Stimulated activated CD8-positive, alpha-beta memory T cell treated with anti-CD3 and anti-CD28 coated beads, Interleukin-15, amount 100 ng/mL, for 48 hours (primary cell): ENCODE results near the gene AFMID.
A peak's percentile ranks its signal among the peaks of the same experiment; 100 is the strongest.
"Not testable (repeated sequence)": the region's sequence is repeated elsewhere in the genome, so short reads cannot be mapped to it uniquely, and the experiment has no call there.

Experiments used
- DNase-seq, 2 donors: peaks; one replicate each; pipeline ENCODE4 v3.0.0-alpha.2; 2020; ENCODE audit warnings: low read depth in 2 of 2

The AFMID gene

DNA sequence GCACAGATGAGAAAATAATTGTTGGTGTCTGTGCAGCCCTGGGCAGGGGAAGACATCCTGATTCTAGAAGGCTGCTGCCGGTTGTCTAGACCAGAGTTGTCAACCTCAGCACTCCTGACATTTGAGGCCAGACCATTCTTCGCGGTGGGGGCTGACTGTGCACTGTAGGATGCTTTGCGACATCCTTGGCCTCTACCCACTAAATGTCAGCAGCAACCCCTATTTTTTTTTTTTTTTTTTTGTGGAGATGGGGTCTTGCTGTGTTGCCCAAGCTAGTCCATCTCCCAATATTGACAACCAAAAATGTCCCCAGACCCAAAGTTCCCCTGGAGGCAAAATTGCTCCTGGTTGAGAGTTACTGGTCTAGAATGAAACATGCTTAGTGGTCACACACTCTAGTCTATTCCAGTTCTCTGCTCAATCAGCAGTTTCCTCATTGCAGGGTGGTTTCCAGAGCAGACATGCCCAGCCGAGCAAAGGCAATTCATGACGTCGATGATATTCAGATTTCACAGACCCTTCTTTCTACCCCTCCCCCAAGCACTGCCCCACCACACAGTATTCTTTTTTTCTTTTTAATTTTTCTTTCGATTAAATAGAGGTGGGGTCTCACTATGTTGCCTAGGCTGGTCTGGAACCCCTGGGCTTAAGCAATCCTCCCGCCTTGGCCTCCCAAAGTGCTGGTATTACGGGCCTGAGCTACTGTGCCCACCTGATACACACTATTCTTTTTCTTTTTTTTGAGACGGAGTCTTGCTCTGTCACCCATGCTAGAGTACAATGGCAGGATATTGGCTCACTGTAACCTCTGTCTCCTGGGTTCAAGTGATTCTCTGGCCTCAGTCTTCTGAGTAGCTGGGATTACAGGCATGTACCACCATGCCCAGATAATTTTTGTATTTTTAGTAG is 32.0 kb upstream of the AFMID start:
- DNase-seq, result no peak

DNA sequence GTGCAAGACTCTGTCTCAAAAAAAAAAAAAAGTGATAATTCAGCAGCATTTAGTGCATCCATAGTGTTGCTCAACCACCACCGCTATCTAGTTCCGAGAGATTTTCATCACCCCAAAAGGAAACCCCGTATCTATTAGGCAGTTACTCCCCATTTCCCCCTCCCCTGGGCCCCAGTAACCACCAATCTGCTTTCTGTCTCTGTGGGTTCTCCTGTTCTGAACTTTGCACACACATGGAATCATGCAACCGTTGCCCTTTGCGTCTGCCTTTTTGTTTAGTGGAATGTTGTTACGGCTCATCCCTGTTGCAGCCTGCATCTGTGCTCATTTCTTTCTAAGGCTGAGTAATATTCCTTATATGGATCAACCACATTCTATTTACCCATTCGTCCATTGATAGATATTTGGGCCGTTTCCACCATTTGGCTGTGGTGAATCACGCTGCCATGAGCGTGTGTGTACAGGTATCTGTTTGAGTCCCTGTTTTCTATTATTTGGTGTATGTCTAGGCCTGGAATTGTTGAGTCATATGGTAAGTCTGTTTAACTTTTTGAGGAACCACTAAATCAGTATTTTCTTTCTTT is 27.5 kb upstream of the AFMID start:
- no peak for DNase-seq

DNA sequence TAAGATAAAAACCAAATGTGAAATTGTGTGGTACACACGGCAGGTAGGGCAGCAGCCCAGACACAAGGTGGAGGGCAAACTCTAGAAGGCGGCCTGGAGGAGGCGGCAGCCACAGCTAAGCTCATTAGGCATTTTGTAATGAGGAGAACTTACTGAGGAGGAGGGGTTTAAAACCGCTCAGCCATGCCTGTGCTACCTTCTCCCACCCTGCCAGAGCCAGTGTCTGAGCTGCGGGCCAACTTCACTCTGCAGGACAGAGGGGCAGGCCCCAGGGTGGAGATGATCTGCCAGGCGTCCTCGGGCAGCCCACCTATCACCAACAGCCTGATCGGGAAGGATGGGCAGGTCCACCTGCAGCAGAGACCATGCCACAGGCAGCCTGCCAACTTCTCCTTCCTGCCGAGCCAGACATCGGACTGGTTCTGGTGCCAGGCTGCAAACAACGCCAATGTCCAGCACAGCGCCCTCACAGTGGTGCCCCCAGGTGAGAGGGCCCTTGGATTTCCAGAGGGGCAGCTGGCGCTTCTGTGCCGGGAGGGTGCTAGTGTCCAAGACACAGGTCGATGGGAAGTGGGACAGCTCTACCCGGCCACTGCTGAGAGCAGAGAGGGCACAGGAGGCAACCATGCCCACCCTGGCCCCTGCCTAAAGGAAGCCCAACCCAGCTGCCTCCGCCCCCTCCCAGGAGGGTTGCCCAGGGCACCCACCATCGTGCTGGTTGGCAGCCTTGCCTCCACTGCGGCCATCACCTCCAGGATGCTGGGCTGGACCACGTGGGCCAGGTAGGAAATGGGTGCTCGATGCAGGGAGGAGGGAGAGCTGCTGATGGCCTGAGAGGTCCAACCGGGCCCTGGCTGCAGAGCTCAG is 23.0 kb upstream of the AFMID start:
- DNase-seq, result no peak

DNA sequence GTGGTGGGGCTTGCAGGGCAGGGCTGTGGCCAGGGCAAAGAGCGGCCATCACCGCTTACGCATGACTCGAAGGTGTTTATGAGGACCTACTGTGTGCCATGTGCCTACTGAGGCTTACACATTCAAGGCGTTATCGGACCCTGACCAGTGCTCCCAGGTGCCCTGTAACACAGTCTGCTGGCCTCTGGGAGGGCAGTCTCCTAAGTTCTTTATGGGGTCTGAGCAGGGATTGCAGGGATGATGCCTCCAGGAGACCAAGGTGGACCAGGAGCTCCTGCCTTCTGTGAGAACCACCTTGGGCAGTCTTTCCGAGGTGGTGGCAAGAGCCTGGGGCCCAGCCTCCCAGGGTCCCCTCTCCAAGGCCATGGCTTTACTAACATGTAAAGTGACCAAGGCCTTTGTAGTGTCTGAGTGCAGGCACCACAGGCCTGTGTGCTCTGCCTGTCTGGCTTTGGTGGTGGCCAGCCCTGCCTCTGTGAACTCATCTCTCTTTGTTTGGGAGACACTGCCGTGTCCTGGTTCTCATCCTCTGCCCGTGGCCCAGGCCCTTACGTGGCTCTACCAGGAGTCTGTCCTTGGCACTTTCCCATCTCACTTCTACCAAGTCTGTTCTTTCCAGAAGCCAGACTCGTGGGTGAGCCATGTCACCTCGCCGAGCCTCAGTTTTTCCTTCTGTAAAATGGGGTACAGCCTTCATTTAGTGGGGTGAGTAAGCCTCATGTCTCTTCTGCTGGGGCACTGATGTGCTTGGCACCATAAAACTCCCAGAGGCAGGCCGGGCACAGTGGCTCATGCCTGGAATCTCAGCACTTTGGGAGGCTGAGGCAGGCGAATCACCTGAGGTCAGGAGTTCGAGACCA is 22.2 kb upstream of the AFMID start:
- no peak for DNase-seq

DNA sequence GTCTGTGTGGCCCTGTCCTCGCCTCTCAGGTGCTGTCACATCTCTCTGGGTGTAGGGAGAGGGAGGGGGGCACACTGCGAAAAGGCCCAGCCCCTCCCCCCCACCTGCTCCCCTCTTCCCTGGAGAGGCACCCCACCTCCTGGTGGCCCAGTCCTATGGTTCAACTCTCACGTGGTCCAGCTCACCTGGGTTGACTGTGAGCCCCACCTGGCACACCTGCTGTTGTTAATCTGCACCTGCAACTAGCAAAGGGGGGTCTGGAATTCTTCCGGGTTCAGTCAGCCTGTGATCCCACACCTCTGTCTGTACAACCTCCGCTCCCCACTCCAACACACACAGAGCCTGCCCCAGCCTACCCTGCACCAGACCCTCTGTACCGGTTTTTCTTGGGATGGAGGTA is 20.7 kb upstream of the AFMID start:
- DNase-seq, result no peak

DNA sequence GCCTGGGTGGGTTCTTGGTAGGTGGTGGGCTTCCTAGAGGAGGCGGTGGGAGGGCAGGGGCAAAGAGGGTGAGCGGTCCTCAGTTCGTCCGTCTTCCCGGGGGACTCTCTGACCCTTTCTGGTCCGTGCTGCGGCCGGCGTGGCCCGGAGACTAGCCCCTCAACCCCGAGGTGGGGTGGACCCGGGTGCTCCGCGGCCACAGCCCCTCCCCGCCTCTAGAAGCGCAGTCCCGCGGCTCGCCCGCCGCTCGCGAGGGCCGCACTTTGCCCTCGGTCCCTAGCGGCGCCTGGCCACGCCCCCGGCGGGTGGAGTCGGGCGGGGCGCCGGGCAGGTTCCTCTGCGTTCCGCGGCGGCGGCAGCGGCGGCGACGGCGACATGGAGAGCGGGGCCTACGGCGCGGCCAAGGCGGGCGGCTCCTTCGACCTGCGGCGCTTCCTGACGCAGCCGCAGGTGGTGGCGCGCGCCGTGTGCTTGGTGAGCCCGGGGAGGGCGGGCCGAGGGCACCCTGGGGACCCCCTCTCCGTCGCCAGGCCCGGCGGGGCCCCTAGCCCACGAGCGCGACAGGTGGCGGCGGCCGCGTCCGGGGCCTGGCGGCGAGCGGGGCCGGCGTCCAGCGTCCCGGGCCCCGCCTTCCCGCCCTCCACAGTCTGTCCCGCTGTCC is 18.8 kb upstream of the AFMID start, which contains the start of gene SYNGR2:
Gene SYNGR2, plus strand, starts transcription at position 340 of the 661 bp plus-strand sequence. Its CDS starts 36 bp downstream, at position 376.
- DNase-seq, result peak; percentile 83 to 84

DNA sequence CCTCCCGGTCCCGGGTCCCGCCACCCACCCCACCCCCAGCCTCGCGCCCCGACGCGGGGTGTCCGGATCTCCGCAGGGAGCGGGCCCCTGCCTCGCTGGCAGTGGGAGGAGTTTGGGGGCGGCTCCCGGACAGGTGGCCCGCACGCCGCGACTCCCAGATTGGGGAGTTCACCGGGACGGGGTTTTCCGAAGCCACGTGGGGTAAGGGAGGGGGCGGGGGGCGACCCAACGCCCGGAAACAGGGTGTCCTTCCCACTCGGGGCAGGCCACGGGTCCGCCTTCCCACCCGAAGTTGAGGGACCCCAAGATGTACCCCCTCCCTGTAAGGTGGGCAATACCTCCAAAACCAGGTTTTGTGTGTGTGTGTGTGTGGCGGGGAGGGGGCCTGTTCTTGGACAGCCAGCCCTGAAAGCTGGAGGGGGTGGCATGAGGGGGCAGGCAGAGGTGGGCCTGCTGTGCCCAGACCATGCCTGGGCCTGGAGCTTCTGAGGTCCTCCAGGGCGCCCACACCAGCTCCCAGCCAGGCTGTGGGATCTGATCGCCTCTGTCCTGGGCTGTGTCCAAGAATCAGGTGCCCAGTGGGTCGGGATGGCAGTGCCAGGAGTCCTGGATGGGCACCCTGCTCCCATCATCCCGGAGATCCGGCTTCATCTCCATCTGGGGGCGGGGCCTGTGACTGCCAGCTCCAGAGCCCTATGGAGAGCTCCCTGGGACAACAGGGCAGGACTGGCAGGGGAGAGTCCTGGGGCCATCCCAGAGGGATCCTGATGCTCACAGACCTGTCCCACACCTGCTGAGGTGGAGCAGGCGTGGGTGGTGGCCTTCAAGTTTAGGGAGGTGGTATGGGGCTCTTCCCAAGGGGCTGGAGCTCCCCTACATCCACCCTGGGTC is 18.0 kb upstream of the AFMID start:
- peak; percentile 48 to 51 for DNase-seq

DNA sequence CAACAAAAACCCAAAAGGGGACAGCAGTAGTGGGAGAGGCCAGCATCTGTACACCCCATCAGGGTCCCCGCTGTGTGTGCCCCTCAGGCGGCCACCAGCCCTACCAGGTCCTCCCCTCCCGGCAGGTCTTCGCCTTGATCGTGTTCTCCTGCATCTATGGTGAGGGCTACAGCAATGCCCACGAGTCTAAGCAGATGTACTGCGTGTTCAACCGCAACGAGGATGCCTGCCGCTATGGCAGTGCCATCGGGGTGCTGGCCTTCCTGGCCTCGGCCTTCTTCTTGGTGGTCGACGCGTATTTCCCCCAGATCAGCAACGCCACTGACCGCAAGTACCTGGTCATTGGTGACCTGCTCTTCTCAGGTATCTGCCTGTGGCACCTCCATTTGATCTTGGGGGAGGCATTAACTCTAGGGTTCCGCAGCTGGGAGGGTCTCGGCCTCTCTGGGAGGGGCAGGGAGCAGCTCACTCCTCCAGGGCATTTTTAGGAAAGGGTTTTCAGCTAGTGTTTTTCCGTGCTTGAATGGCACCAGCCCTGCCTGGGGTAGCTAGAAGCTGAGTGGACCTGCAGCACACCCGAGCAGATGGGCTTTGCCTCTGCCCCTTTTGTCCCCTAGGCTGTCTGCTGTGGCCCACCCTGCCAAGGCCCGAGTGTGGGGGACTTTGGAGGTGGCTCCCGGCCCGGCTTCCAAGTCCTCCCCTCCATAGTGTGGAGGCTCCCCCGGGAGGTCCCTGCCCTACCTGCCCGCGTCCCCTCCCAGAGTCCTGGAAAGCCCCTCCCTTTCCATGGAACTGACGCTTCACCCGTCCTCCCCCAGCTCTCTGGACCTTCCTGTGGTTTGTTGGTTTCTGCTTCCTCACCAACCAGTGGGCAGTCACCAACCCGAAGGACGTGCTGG is 16.2 kb upstream of the AFMID start:
- no peak for DNase-seq

DNA sequence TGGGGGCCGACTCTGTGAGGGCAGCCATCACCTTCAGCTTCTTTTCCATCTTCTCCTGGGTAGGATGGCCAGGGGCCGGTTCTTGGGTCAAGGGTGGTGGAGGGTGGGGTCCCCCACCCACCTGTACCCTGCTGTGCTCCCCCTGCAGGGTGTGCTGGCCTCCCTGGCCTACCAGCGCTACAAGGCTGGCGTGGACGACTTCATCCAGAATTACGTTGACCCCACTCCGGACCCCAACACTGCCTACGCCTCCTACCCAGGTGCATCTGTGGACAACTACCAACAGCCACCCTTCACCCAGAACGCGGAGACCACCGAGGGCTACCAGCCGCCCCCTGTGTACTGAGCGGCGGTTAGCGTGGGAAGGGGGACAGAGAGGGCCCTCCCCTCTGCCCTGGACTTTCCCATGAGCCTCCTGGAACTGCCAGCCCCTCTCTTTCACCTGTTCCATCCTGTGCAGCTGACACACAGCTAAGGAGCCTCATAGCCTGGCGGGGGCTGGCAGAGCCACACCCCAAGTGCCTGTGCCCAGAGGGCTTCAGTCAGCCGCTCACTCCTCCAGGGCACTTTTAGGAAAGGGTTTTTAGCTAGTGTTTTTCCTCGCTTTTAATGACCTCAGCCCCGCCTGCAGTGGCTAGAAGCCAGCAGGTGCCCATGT is 15.4 kb upstream of the AFMID start:
- DNase-seq, result not testable (repeated sequence)

DNA sequence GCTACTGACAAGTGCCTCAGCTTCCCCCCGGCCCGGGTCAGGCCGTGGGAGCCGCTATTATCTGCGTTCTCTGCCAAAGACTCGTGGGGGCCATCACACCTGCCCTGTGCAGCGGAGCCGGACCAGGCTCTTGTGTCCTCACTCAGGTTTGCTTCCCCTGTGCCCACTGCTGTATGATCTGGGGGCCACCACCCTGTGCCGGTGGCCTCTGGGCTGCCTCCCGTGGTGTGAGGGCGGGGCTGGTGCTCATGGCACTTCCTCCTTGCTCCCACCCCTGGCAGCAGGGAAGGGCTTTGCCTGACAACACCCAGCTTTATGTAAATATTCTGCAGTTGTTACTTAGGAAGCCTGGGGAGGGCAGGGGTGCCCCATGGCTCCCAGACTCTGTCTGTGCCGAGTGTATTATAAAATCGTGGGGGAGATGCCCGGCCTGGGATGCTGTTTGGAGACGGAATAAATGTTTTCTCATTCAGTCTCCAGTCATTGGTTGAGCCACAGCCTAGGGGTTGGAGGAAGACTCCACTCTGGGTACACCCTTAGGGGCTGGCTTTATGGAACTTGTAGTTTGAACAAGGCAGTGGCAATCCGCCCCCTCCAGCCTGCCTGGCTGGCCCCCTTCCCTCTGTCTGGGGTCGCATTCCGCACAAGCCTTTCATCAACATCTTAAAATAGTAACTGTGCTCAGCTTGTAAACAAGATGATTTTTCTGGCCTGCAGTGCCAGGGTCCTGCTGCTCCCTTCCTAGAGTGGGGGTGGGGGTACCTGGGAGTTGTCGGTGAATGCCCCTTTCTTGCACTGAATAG is 14.7 kb upstream of the AFMID start:
- no peak for DNase-seq

DNA sequence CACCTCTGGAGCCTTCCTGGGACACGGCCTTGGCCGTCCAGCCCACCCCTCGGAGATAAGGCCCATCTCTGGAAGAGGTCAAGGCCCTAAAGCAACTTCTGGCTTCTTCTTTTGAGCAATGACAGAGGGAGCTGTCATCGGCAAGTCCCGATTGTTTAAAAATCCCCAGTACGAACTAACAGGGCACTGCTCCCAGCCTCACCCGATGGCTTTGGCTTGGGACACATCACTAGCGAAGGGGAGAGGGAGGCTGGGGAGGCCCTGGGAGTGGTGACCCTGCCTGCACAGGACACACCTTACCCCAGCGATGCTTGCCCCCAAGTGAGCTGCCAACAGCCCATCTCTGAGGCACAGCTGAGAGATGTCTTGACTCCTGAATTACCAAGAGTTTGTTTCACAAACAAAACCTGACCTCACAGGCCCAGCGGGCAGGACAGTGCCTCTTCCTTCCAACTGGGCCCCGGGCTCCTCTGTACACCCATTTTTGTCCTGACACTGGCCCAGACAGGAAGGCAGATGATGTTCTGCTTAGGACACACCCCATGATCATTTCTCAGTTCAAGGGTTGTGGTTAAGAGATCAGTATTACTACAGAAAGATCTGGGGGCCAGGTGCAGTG is 14.0 kb upstream of the AFMID start:
- DNase-seq, result no peak

DNA sequence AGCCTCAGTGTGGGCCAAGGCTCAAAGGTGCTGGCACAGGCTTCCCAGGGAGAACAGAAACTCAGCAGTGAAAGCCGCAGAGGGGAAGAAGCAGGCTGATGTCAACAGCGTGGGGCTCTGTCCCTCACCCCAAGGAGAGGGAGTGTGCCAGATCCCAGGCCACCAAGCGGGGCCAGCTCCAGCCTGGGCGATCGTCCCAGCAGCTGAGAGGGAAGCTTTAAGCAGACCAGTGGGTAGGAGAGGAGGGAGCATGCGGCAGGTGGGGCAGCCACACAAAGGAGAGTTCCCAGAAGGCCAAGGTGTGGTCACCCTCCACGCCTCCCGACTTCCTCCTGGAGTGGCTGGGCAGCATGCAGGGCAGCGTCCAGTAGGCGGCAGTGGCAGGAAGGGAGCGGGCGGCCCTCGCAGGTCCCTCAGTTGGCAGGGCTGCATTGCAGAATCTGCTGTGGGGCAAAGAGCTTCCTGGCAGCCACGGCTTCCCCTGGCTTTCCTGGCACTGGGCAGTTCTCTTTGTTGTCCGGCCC is 12.8 kb upstream of the AFMID start:
- DNase-seq, result no peak

DNA sequence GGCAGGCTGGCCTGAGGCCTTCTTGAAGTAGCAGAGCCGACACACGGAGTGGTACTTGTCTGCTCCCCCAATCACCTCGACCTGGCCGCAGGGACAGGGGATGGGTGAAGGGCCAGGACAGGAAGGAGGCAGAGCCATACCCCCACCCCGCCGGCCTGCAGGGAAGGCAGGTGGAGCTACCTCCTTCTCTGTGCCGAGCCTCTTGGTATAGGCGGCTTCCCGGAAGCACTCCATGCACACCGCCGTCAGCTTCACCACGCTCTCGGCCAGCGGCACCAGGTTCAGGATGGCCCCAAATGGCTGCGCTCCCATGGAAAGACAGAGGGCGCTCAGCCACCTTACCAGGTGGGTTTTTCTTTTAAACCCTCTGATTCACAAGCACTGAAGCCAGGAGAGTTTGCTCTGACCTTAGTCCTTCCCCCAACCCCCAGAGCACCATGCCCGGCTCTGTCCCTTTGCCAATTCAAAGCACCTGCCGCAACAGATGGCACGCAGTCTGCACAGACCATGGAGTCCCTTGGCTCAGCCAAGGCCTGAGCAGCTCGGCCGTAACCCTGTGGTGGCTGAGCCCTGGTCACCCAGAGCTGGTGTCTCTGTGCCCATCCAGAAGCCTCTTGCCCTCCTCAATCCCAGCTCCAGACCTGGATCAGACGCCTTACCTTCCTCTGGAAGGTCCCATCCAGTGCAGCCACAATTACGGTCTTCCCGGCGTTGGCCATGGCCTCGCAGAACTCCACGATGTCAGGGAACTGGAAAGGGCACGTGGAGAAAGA is 12.1 kb upstream of the AFMID start:
- no peak for DNase-seq

DNA sequence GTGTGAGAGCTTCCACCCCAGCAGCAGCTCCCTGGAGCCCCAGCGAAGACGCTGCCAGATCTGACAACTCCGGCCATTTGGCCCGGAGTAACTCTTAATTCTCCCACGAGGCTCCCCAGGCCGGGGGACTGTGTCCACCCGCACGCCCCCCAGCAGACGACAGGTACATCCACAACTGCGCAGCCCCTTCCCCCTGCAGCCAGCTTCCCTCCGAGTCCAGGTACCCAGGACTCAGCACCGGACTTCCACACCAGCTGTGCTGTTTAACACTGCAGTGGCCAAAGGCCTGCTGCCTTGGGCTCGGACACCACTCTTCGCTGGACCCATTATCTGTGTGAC is 11.6 kb upstream of the AFMID start:
- DNase-seq, result no peak

DNA sequence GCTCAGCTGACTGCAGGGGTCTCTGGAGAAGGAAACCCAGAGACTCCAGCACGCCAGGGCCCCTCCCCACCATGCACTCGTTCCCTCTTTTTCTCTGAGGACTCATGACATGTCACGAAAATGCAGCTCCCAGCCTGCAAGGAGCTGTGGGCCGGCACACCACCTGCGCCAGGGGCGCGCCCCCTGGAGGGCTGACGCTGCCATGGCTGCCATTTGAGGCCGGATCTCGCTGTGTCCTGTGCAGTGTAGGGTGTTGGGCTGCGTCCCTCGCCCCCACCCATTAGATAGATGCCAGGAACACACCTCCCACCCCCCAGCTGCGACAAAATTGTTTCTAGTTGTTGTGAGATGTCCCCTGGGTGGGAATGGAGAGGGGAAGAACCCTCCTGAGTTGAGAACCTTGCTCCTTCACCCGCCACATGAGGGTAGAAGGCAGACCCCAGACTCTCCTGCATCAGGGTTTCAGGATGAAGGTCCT is 10.6 kb upstream of the AFMID start:
- peak; percentile 62 to 63 for DNase-seq

DNA sequence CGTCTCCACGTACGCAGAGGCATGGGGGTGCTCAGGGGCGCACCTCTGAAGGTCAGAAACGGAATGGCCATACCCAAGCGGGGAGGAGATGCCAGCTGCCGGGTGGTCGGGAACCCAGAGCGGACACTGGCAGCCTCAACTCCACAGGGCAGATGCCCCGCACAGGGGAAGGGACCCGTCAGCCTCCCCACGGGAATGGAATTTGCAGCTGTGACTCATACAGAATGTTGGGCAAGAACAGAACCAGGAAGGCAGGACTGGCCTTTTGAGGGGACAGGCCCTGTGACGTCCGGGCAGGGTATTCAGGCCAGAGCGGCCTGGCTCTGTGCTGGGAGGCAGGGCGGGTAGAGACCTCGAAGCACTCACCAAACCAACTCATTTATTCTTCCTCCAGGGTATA is 7.8 kb upstream of the AFMID start:
- no peak for DNase-seq
